Gastroesophageal sphincter (tissue), 4 donors: ENCODE data around the gene PGRMC2. TPM values are rescaled to one million over a fixed set of nuclear protein-coding genes. Genes with fewer than 3 reads are reported as not detected.

ENCODE experiments used
- ATAC-seq: fragments of 150-250 bp; one replicate; pipeline ENCODE4 v1.9.1; 2016; ENCODE audit warnings: mild to moderate bottlenecking, moderate library complexity
- H3K27ac ChIP-seq, 4 donors: fragments of 200-600 bp; sonication (generic) in 3 of 4; 1 replicate in 3 of 4; 2 replicates in 1 of 4; pipeline ENCODE4 v1.5.1; 2016 to 2019
- H3K27me3 ChIP-seq: fragments of 200-600 bp; sonication (generic); one replicate; pipeline ENCODE4 v1.5.1; 2019
- H3K36me3 ChIP-seq, 2 donors: fragments of 200-600 bp; sonication (generic); one replicate each; pipeline ENCODE4 v1.5.1; 2019; ENCODE audit warnings: control low read depth in 1 of 2
- H3K4me1 ChIP-seq, 3 donors: fragments of 200-600 bp; sonication (generic); 1 replicate in 2 of 3; 2 replicates in 1 of 3; pipeline ENCODE4 v1.5.1; 2016 to 2019; ENCODE audit warnings: control low read depth in 2 of 3
- H3K4me3 ChIP-seq, 2 donors: fragments of 200-600 bp; sonication (generic); one replicate each; pipeline ENCODE4 v1.5.1; 2019; ENCODE audit warnings: mild to moderate bottlenecking in 1 of 2, moderate library complexity in 1 of 2
- H3K9me3 ChIP-seq, 3 donors: fragments of 200-600 bp; sonication (generic); one replicate each; pipeline ENCODE4 v1.5.1; 2017 to 2019; ENCODE audit warnings: control low read depth in 2 of 3
- EP300 ChIP-seq: sonication (generic); formaldehyde crosslinking; IDR thresholded peaks from one replicate; pipeline ENCODE4 v1.6.1; 2017; ENCODE audit warnings: antibody characterized with exemption, mild to moderate bottlenecking
- POLR2A ChIP-seq, 2 donors: fragments of 450-650 bp; IDR thresholded peaks; one replicate each; pipeline ENCODE4 v1.6.1; 2017; ENCODE audit warnings: antibody characterized with exemption in 2 of 2, mild to moderate bottlenecking in 2 of 2, moderate library complexity in 1 of 2
- POLR2AphosphoS5 ChIP-seq: sonication (generic); formaldehyde crosslinking; IDR thresholded peaks from one replicate; pipeline ENCODE4 v1.6.1; 2017; ENCODE audit warnings: antibody characterized with exemption
- WGBS, 2 donors: methylation state at CpG; one replicate each; pipeline ENCODE4 v1.1.5; 2018; ENCODE audit warnings: low coverage in 1 of 2; 5-methylcytosine and 5-hydroxymethylcytosine counted together
- total RNA-seq, 4 donors: library from RNA; depleted of rRNA; stranded (reverse); fragments of >200 nt; gene quantifications; one replicate each; pipeline ENCODE4 v1.1.0, GENCODE V29; 2016
- TF ChIP-seq, protein P1 (sequence below), 4 experiments: fragments of 200-600 bp in 2 of 4; fragments of 450-650 bp in 2 of 4; sonication (generic) in 1 of 4; IDR thresholded peaks; one replicate each; pipeline ENCODE4 v1.5.1; 2017 to 2019; ENCODE audit warnings: antibody characterized with exemption in 4 of 4, mild to moderate bottlenecking in 2 of 4, moderate library complexity in 2 of 4

Gene PGRMC2
- total RNA-seq, 4 donors from 2014 or later = 47.3 to 79.2 (median 64.7) TPM

DNA sequence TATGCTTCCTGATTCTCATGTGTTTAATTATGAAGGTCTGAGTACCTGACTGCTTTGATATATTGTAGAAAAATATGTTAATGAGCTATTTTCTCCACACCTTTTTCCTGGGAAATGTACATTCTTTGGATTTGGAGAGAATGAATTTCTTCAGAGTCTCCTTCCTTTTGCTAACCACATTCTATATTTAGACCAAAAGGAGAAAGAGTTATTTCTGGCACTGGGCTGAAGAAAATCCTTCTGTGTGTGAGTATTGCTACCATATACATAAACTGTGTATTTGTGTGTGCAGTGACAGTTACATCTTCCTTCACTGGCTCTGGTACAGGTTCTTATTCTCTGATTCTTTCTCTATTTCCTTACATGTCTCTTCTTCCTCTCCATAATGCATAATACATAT is 44.5 kb upstream of the PGRMC2 start:
- Histone ChIP-seq H3K27ac (no peak overlapping the region), H3K36me3 (no peaks in the 10 kb centered on the region), H3K9me3 (no peaks in the 10 kb centered on the region), H3K4me3 (no peak overlapping the region), H3K4me1 (peaks cover 0 to 7% (median 0%) of the 10 kb centered on the region in 3 donors), H3K27me3 (no peaks in the 10 kb centered on the region)
- no peak for TF ChIP-seq POLR2AphosphoS5
- no peak for ATAC-seq

- WGBS, 2 donors = 64 to 73% methylated on average over 3 to 4 of the region's 4 CpGs
- H3K4me3 ChIP-seq = no peak overlapping the region
- no peaks in the 10 kb centered on the region for H3K9me3 ChIP-seq
- ATAC-seq = no peak
- no peaks in the 10 kb centered on the region for H3K36me3 ChIP-seq
- H3K27ac ChIP-seq = no peak overlapping the region
- TF ChIP-seq POLR2A (IDR thresholded peaks at IDR 0.05) (no peak), EP300 (no peak), POLR2AphosphoS5 (no peak)
- TF ChIP-seq, protein P1, sequence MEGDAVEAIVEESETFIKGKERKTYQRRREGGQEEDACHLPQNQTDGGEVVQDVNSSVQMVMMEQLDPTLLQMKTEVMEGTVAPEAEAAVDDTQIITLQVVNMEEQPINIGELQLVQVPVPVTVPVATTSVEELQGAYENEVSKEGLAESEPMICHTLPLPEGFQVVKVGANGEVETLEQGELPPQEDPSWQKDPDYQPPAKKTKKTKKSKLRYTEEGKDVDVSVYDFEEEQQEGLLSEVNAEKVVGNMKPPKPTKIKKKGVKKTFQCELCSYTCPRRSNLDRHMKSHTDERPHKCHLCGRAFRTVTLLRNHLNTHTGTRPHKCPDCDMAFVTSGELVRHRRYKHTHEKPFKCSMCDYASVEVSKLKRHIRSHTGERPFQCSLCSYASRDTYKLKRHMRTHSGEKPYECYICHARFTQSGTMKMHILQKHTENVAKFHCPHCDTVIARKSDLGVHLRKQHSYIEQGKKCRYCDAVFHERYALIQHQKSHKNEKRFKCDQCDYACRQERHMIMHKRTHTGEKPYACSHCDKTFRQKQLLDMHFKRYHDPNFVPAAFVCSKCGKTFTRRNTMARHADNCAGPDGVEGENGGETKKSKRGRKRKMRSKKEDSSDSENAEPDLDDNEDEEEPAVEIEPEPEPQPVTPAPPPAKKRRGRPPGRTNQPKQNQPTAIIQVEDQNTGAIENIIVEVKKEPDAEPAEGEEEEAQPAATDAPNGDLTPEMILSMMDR (IDR thresholded peaks at IDR 0.05) = no peak
- H3K27me3 ChIP-seq = no peaks in the 10 kb centered on the region
- peaks cover 0 to 7% (median 0%) of the 10 kb centered on the region in 3 donors for H3K4me1 ChIP-seq
Observed at GRCh38 chr4:128329638-128330037, 42.0 kb upstream of the PGRMC2 start.

- Histone ChIP-seq H3K27ac (no peak overlapping the region), H3K9me3 (no peaks in the 10 kb centered on the region), H3K36me3 (peaks cover 0 to 4% of the 10 kb centered on the region in 2 donors), H3K4me1 (peaks cover 0 to 7% (median 0%) of the 10 kb centered on the region in 3 donors), H3K4me3 (no peak overlapping the region), H3K27me3 (no peaks in the 10 kb centered on the region)
- 79 to 86% methylated on average over 5 to 6 of the region's 6 CpGs for WGBS, 2 donors
- no peak for ATAC-seq
- TF ChIP-seq EP300 = no peak
- TF ChIP-seq, protein P1 (IDR thresholded peaks at IDR 0.05) = no peak
Observed at GRCh38 chr4:128328106-128328505, 40.5 kb upstream of the PGRMC2 start.

DNA sequence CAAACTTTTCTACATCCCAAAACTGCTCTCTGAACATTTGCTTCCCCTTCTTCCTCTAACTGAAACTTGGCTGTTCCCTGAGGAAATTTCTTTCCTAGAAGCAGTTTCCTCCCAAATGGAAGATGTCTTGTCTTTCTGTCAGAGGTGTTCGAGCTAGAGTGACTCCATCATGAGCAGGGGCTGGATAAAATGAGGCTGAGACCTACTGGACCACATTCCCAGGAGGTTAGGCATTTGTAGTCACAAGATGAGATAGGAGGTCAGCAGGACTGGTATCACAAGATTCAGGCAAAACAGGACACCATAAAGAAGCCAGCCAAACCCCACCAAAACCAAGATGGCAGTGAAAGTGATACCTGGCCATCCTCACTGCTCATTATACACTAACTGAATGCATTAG is 35.8 kb upstream of the PGRMC2 start:
- no peaks in the 10 kb centered on the region for H3K9me3 ChIP-seq
- TF ChIP-seq POLR2AphosphoS5 (no peak), EP300 (no peak), POLR2A (IDR thresholded peaks at IDR 0.05) (no peak)
- TF ChIP-seq, protein P1 (IDR thresholded peaks at IDR 0.05) = no peak
- peaks cover 0 to 7% (median 0%) of the 10 kb centered on the region in 3 donors for H3K4me1 ChIP-seq
- no peaks in the 10 kb centered on the region for H3K27me3 ChIP-seq
- ATAC-seq = no peak
- H3K36me3 ChIP-seq = peaks cover 0 to 4% of the 10 kb centered on the region in 2 donors
- H3K4me3 ChIP-seq = no peak overlapping the region
- WGBS, 2 donors = 33% methylated on average over 1 of the region's 1 CpG; no CpG with 5 or more reads in 1 of the 2 donors
- no peak overlapping the region for H3K27ac ChIP-seq

GRCh38 chr4:128322986-128323385 is 35.4 kb upstream of the PGRMC2 start:
- no peak overlapping the region for H3K4me3 ChIP-seq
- no peaks in the 10 kb centered on the region for H3K27me3 ChIP-seq
- H3K9me3 ChIP-seq = no peaks in the 10 kb centered on the region
- WGBS, 2 donors = 34 to 60% methylated on average over 1 to 2 of the region's 2 CpGs
- no peak overlapping the region for H3K27ac ChIP-seq
- ATAC-seq = no peak
- TF ChIP-seq, protein P1 (IDR thresholded peaks at IDR 0.05) = no peak
- TF ChIP-seq POLR2AphosphoS5 = no peak
- no peak for TF ChIP-seq EP300
- no peak for TF ChIP-seq POLR2A (IDR thresholded peaks at IDR 0.05)
- H3K36me3 ChIP-seq = peaks cover 0 to 4% of the 10 kb centered on the region in 2 donors
- H3K4me1 ChIP-seq = peaks cover 0 to 7% (median 0%) of the 10 kb centered on the region in 3 donors
